ENCODE data around the gene XYLB.

Gene XYLB

GRCh38 chr3:38364721-38365400 lies 18.3 kb downstream of the XYLB start:
- DNase-seq (ENCODE audit: low spot score), result no peak

GRCh38 chr3:38365469-38366062 lies 19.0 kb downstream of the XYLB start:
- no peak for DNase-seq (ENCODE audit: low spot score)

- DNase-seq (ENCODE audit: low spot score), result no peak
These were observed 19.5 kb downstream of the XYLB start for GRCh38 chr3:38366082-38366481.

- DNase-seq (ENCODE audit: low spot score), result no peak
These were observed 21.2 kb downstream of the XYLB start for GRCh38 chr3:38367779-38368178.

- DNase-seq (ENCODE audit: low spot score), result no peak
These were observed 21.7 kb downstream of the XYLB start for GRCh38 chr3:38368238-38368637.

GRCh38 chr3:38369186-38369585 lies 22.6 kb downstream of the XYLB start:
- DNase-seq (ENCODE audit: low spot score), result no peak

- no peak for DNase-seq (ENCODE audit: low spot score)
These were observed 23.6 kb downstream of the XYLB start for GRCh38 chr3:38370149-38370548.

GRCh38 chr3:38370861-38371260 lies 24.3 kb downstream of the XYLB start:
- no peak for DNase-seq (ENCODE audit: low spot score)

- DNase-seq (ENCODE audit: low spot score), result no peak
These were observed 25.1 kb downstream of the XYLB start for GRCh38 chr3:38371541-38372213.

- no peak for DNase-seq (ENCODE audit: low spot score)
These were observed 25.6 kb downstream of the XYLB start for GRCh38 chr3:38372214-38372601.

- no peak for DNase-seq (ENCODE audit: low spot score)
These were observed 27.6 kb downstream of the XYLB start for GRCh38 chr3:38374221-38374620.

- DNase-seq (ENCODE audit: low spot score), result no peak
These were observed 28.5 kb downstream of the XYLB start for GRCh38 chr3:38375072-38375471.

GRCh38 chr3:38375488-38376097 lies 29.0 kb downstream of the XYLB start:
- DNase-seq (ENCODE audit: low spot score), result no peak

GRCh38 chr3:38376098-38376816 lies 29.7 kb downstream of the XYLB start:
- DNase-seq (ENCODE audit: low spot score), result peak; percentile 51

GRCh38 chr3:38379201-38379770 lies 32.7 kb downstream of the XYLB start:
- peak; percentile 26 for DNase-seq (ENCODE audit: low spot score)

GRCh38 chr3:38382506-38383080 lies 36.0 kb downstream of the XYLB start:
- DNase-seq (ENCODE audit: low spot score), result no peak

GRCh38 chr3:38383156-38383875 lies 36.7 kb downstream of the XYLB start:
- peak; percentile 54 for DNase-seq (ENCODE audit: low spot score)

GRCh38 chr3:38386992-38387750 lies 40.6 kb downstream of the XYLB start:
- no peak for DNase-seq (ENCODE audit: low spot score)

- DNase-seq (ENCODE audit: low spot score), result no peak
These were observed 41.3 kb downstream of the XYLB start for GRCh38 chr3:38387862-38388261.

GRCh38 chr3:38392604-38393163 lies 46.1 kb downstream of the XYLB start:
- no peak for DNase-seq (ENCODE audit: low spot score)
